HCT116 (cell line): ENCODE data around the gene SLC27A4.

ENCODE experiments used
- CEBPB ChIP-seq: IDR thresholded peaks from 2 replicates; pipeline ENCODE4 v1.6.1; 2012; ENCODE audit warnings: low read depth
- EGR1 ChIP-seq: IDR thresholded peaks from 2 replicates; pipeline ENCODE4 v1.6.1; 2012; ENCODE audit warnings: low read depth
- EZH2 ChIP-seq: fragments of 200-600 bp; sonication (generic); IDR thresholded peaks from 2 replicates; pipeline ENCODE4 v1.6.1; 2017; ENCODE audit warnings: antibody characterized with exemption, mixed run types
- JUND ChIP-seq: IDR thresholded peaks from 2 replicates; pipeline ENCODE4 v1.6.1; 2012
- POLR2A ChIP-seq: IDR thresholded peaks from 2 replicates; pipeline ENCODE4 v1.7.0; 2011; ENCODE audit warnings: borderline replicate concordance; ENCODE audit not compliant: insufficient read depth, insufficient read length; ENCODE audit errors: extremely low read depth
- POLR2AphosphoS5 ChIP-seq: IDR thresholded peaks from 2 replicates; pipeline ENCODE4 v1.6.1; 2011; ENCODE audit warnings: mild to moderate bottlenecking, low read depth, low read length, moderate library complexity
- RAD21 ChIP-seq: IDR thresholded peaks from 2 replicates; pipeline ENCODE4 v1.6.1; 2012; ENCODE audit warnings: low read depth, mild to moderate bottlenecking
- SIN3A ChIP-seq: IDR thresholded peaks from 2 replicates; pipeline ENCODE4 v1.6.1; 2012; ENCODE audit warnings: low read depth
- SP1 ChIP-seq: IDR thresholded peaks from 2 replicates; pipeline ENCODE4 v1.6.1; 2012; ENCODE audit warnings: low read depth
- TCF7L2 ChIP-seq: IDR thresholded peaks from 2 replicates; pipeline ENCODE4 v1.7.0; 2011; ENCODE audit warnings: borderline replicate concordance, inconsistent platforms; ENCODE audit not compliant: insufficient read depth, insufficient read length; ENCODE audit errors: extremely low read depth
- TF ChIP-seq, protein P1 (sequence below): IDR thresholded peaks from 2 replicates; pipeline ENCODE4 v1.6.1; 2012; ENCODE audit warnings: low read depth
- TF ChIP-seq, protein P2 (sequence below), 3 experiments: fragments of 200-600 bp in 1 of 3; sonication (generic) in 1 of 3; IDR thresholded peaks in 2 of 3; conservative IDR thresholded peaks in 1 of 3; 2 replicates each; pipeline ENCODE4 v1.5.1; 2012 to 2017; ENCODE audit warnings: low read depth in 2 of 3, low read length in 2 of 3, antibody characterized with exemption in 1 of 3, borderline replicate concordance in 1 of 3, control low read depth in 1 of 3, mild to moderate bottlenecking in 1 of 3, mixed read lengths in 1 of 3, mixed run types in 1 of 3, moderate library complexity in 1 of 3; ENCODE audit not compliant: insufficient read depth in 1 of 3
- TF ChIP-seq, protein P3 (sequence below): IDR thresholded peaks from 2 replicates; pipeline ENCODE4 v1.6.1; 2011; ENCODE audit warnings: mild to moderate bottlenecking, low read length, moderate library complexity; ENCODE audit not compliant: insufficient replicate concordance; ENCODE audit errors: extremely low read depth
- TF ChIP-seq, protein P4 (sequence below): IDR thresholded peaks from 2 replicates; pipeline ENCODE4 v1.6.1; 2012

DNA sequence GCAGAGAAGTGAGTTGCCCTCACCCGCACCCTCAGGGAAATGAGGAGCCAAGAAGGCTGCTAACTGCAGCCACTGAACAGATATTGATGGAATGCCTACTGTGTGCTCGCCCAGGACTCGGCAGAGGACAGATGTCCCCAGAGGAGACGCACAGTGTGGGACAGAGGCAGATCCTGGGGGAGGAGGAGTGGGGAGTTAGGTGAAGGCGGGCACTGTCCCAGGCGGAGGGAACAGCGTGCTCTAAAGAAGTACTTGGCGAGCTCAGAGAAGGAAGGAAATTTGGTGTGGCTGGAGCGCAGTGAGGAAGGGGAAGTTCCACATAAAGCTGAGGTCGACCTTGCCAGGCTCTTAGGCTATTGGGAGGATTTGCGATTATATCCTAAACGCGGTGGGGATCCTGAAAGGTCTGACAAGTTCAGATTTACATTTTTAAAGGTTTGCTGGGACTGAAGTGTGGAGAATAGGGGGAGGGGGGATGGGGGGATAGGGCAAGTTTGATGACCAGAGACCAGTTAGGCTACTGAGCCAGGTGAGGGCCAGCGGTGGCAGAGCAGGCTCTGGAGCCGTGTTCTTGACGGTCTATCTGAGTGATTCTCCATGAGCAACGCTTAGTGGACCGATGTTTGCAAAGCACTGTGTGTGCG lies 56.8 kb downstream of the SLC27A4 start:
- TF ChIP-seq, protein P1, sequence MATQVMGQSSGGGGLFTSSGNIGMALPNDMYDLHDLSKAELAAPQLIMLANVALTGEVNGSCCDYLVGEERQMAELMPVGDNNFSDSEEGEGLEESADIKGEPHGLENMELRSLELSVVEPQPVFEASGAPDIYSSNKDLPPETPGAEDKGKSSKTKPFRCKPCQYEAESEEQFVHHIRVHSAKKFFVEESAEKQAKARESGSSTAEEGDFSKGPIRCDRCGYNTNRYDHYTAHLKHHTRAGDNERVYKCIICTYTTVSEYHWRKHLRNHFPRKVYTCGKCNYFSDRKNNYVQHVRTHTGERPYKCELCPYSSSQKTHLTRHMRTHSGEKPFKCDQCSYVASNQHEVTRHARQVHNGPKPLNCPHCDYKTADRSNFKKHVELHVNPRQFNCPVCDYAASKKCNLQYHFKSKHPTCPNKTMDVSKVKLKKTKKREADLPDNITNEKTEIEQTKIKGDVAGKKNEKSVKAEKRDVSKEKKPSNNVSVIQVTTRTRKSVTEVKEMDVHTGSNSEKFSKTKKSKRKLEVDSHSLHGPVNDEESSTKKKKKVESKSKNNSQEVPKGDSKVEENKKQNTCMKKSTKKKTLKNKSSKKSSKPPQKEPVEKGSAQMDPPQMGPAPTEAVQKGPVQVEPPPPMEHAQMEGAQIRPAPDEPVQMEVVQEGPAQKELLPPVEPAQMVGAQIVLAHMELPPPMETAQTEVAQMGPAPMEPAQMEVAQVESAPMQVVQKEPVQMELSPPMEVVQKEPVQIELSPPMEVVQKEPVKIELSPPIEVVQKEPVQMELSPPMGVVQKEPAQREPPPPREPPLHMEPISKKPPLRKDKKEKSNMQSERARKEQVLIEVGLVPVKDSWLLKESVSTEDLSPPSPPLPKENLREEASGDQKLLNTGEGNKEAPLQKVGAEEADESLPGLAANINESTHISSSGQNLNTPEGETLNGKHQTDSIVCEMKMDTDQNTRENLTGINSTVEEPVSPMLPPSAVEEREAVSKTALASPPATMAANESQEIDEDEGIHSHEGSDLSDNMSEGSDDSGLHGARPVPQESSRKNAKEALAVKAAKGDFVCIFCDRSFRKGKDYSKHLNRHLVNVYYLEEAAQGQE, result no peak
- TF ChIP-seq, protein P2, sequence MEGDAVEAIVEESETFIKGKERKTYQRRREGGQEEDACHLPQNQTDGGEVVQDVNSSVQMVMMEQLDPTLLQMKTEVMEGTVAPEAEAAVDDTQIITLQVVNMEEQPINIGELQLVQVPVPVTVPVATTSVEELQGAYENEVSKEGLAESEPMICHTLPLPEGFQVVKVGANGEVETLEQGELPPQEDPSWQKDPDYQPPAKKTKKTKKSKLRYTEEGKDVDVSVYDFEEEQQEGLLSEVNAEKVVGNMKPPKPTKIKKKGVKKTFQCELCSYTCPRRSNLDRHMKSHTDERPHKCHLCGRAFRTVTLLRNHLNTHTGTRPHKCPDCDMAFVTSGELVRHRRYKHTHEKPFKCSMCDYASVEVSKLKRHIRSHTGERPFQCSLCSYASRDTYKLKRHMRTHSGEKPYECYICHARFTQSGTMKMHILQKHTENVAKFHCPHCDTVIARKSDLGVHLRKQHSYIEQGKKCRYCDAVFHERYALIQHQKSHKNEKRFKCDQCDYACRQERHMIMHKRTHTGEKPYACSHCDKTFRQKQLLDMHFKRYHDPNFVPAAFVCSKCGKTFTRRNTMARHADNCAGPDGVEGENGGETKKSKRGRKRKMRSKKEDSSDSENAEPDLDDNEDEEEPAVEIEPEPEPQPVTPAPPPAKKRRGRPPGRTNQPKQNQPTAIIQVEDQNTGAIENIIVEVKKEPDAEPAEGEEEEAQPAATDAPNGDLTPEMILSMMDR (IDR thresholded peaks at IDR 0.05 in 2 of 3, conservative IDR thresholded peaks at IDR 0.05 in 1 of 3; ENCODE audit: borderline replicate concordance in 1 of 3, insufficient read depth in 1 of 3, low read depth in 2 of 3, low read length in 2 of 3), result no peak
- TF ChIP-seq, protein P3, sequence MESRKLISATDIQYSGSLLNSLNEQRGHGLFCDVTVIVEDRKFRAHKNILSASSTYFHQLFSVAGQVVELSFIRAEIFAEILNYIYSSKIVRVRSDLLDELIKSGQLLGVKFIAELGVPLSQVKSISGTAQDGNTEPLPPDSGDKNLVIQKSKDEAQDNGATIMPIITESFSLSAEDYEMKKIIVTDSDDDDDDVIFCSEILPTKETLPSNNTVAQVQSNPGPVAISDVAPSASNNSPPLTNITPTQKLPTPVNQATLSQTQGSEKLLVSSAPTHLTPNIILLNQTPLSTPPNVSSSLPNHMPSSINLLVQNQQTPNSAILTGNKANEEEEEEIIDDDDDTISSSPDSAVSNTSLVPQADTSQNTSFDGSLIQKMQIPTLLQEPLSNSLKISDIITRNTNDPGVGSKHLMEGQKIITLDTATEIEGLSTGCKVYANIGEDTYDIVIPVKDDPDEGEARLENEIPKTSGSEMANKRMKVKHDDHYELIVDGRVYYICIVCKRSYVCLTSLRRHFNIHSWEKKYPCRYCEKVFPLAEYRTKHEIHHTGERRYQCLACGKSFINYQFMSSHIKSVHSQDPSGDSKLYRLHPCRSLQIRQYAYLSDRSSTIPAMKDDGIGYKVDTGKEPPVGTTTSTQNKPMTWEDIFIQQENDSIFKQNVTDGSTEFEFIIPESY, result no peak
- TF ChIP-seq POLR2AphosphoS5 (no peak), EZH2 (no peak), SIN3A (no peak), POLR2A (no peak), SP1 (no peak), RAD21 (no peak), EGR1 (no peak), CEBPB (no peak), TCF7L2 (no peak), JUND (no peak)
- TF ChIP-seq, protein P4, sequence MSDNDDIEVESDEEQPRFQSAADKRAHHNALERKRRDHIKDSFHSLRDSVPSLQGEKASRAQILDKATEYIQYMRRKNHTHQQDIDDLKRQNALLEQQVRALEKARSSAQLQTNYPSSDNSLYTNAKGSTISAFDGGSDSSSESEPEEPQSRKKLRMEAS, result no peak
